Measurements from ENCODE around the gene UTP14C.

GRCh38 chr13:52006523-52007245, 17.8 kb upstream of the UTP14C start:
- TF ChIP-seq CTCF (IDR thresholded peaks at IDR 0.05) (no peak), POLR2A (IDR thresholded peaks at IDR 0.05) (no peak)

Data from gastroesophageal sphincter (tissue), 3 donors.